C4-2B (cell line): ENCODE measurements around the gene SLC22A2.

Experiments
- H3K27ac ChIP-seq: fragments of 450-650 bp; 2 replicates; pipeline ENCODE4 v1.5.1; 2017
- CTCF ChIP-seq: fragments of 450-650 bp; conservative IDR thresholded peaks from 2 replicates; pipeline ENCODE4 v1.5.1; 2017; ENCODE audit warnings: mild to moderate bottlenecking
- ZFX ChIP-seq: fragments of 450-650 bp; IDR thresholded peaks from 2 replicates; pipeline ENCODE4 v1.6.1; 2017

The SLC22A2 gene

GRCh38 chr6:160273750-160274149 is 15.1 kb upstream of the SLC22A2 start:
- no peak overlapping the region for H3K27ac ChIP-seq
- TF ChIP-seq CTCF (no peak), ZFX (no peak)

- TF ChIP-seq CTCF (no peak), ZFX (no peak)
- no peak overlapping the region for H3K27ac ChIP-seq
Measured at GRCh38 chr6:160273196-160273595, 14.6 kb upstream of the SLC22A2 start.

GRCh38 chr6:160272707-160273106 is 14.1 kb upstream of the SLC22A2 start:
- no peak overlapping the region for H3K27ac ChIP-seq
- TF ChIP-seq ZFX = no peak
- TF ChIP-seq CTCF = no peak

- H3K27ac ChIP-seq = no peak overlapping the region
- TF ChIP-seq ZFX = no peak
- no peak for TF ChIP-seq CTCF
Measured at GRCh38 chr6:160270347-160270746, 11.7 kb upstream of the SLC22A2 start.

- H3K27ac ChIP-seq = no peak overlapping the region
- no peak for TF ChIP-seq CTCF
- TF ChIP-seq ZFX = no peak
Measured at GRCh38 chr6:160269771-160270170, 11.2 kb upstream of the SLC22A2 start.

- no peak overlapping the region for H3K27ac ChIP-seq
- no peak for TF ChIP-seq CTCF
- no peak for TF ChIP-seq ZFX
Measured at GRCh38 chr6:160269023-160269521, 10.5 kb upstream of the SLC22A2 start.

- TF ChIP-seq CTCF (no peak), ZFX (no peak)
- no peak overlapping the region for H3K27ac ChIP-seq
Measured at GRCh38 chr6:160267102-160267501, 8.5 kb upstream of the SLC22A2 start.
